AG09309 (cell line): ENCODE measurements around the gene OR2W3.

Experiments
- DNase-seq: peaks from one replicate; pipeline ENCODE4 v3.0.0-alpha.2; 2010; ENCODE audit warnings: low read depth
- H3K4me3 ChIP-seq: 2 replicates; pipeline ENCODE4 v1.5.1; 2011; ENCODE audit warnings: mild to moderate bottlenecking, low read depth, low read length, moderate library complexity; ENCODE audit not compliant: control insufficient read depth
- TF ChIP-seq, protein P1 (sequence below): IDR thresholded peaks from 2 replicates; pipeline ENCODE4 v1.5.1; 2011; ENCODE audit warnings: mild to moderate bottlenecking, low read depth, low read length, inconsistent platforms; ENCODE audit not compliant: insufficient read depth, control insufficient read depth; ENCODE audit errors: missing control alignments

Gene OR2W3

DNA sequence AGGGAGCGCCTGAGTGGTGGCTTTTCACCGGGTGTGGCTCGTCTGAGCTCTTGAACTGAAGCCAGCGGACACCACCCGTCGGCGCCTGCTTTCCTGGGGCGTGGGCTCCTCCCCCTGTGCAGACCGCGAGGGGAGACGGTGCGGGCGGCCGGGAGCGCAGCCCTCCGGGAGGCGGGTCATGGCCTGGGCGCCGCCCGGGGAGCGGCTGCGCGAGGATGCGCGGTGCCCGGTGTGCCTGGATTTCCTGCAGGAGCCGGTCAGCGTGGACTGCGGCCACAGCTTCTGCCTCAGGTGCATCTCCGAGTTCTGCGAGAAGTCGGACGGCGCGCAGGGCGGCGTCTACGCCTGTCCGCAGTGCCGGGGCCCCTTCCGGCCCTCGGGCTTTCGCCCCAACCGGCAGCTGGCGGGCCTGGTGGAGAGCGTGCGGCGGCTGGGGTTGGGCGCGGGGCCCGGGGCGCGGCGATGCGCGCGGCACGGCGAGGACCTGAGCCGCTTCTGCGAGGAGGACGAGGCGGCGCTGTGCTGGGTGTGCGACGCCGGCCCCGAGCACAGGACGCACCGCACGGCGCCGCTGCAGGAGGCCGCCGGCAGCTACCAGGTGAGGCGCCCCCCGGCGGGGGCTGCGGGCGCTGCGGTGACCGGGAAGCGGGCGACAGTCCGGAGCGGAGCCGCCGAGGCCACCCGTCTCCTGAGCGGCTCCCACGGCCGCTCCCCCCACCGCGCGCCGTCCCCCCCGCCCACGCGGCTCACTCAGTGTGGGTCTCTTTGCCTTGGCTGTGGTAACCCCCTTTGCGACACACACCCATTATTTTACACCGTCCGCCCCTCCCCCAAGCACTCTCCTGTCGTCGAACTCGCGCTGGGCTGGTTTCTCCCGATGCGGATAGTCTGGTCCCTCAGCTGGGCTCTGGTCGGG is 38.1 kb upstream of the OR2W3 start, which contains the start of gene TRIM58:
TRIM58 (plus strand) TSS at position 119 of the 916 bp plus-strand sequence; CDS start at position 179, 60 bp downstream.
- no peak within 1 kb of the TSS for H3K4me3 ChIP-seq
- DNase-seq, result no peak
- TF ChIP-seq, protein P1, sequence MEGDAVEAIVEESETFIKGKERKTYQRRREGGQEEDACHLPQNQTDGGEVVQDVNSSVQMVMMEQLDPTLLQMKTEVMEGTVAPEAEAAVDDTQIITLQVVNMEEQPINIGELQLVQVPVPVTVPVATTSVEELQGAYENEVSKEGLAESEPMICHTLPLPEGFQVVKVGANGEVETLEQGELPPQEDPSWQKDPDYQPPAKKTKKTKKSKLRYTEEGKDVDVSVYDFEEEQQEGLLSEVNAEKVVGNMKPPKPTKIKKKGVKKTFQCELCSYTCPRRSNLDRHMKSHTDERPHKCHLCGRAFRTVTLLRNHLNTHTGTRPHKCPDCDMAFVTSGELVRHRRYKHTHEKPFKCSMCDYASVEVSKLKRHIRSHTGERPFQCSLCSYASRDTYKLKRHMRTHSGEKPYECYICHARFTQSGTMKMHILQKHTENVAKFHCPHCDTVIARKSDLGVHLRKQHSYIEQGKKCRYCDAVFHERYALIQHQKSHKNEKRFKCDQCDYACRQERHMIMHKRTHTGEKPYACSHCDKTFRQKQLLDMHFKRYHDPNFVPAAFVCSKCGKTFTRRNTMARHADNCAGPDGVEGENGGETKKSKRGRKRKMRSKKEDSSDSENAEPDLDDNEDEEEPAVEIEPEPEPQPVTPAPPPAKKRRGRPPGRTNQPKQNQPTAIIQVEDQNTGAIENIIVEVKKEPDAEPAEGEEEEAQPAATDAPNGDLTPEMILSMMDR, result no peak

DNA sequence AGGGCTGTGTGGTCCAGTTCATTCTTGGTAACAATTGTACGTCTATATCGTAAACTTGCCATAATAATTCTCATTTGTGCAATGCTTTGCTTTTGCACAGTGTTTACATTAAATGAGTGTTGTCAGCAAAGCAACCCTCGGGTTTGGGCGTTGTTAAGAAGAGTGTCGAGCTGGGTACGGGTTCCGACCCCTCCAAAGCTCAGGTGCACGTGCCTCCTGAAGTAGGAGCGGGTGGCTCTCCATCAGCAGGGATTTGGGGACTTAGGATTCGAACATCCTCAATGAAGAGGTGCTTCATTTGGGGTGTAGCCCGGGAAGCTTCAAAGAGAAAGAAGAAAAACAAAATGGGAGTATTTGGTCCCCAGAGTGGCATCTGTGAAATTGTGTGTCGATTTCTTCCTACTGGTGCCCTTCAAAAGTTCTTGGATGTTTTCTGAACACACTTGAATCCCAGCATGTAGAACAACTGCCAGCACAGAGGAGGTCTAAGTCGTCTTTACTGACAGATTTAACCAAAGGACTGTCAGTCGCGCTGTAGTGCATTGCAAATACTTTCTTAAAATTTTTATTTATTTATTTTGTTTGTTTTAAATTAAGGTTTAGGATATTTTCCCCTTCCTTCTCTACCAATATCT is 37.3 kb upstream of the OR2W3 start:
- TF ChIP-seq, protein P1, result no peak
- no peak for DNase-seq
- H3K4me3 ChIP-seq, result no peak overlapping the region

DNA sequence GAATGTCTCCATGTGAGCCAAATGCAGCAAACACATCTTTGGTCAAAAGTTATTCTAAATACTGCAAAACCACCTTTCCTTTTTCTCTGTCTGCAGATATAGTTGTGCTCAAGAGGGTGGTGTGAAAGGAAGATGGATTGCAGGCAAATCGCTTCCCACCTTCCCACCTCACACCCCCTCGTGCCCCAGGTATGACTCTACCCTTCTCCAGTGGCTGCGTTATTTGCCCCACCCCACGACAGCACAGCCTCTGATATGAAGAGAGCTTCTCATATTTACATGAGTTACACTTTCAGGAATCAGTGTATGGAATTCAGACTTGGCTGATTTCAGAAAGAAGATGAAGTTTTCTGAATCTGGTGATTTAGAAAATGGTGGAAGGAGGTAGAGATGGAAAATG is 32.6 kb upstream of the OR2W3 start:
- no peak for DNase-seq
- TF ChIP-seq, protein P1, result no peak
- H3K4me3 ChIP-seq, result no peak overlapping the region

DNA sequence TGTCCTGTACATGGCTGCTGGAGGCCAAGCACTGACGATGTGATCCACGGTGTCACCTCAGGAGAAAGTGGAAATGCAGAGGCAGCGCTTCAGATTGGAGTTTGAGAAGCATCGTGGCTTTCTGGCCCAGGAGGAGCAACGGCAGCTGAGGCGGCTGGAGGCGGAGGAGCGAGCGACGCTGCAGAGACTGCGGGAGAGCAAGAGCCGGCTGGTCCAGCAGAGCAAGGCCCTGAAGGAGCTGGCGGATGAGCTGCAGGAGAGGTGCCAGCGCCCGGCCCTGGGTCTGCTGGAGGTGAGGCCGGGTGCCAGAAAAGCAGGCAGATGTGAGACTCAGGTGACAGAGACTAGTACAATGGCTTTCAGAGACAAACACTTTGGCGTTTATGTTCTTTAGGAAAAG is 30.7 kb upstream of the OR2W3 start:
- no peak for DNase-seq
- TF ChIP-seq, protein P1, result no peak
- H3K4me3 ChIP-seq, result no peak overlapping the region

DNA sequence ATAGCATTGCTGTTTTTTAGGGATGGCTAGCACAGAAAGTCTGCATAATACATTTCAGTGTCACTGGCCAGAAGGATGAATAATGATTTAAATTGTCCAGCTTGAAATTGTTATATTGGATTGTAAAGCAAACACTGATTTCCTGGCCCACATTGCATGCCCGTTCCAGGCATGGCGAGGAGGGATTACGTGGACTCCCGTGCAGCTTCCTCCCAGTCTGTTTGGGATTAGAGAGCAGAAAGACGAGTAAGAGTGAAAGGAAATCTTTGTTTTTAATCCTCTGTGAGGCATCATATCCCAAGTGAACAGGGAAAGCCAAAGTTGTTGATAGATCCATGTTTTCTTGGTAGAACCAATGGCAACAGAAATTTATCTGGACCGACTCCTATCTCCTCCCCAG is 30.0 kb upstream of the OR2W3 start:
- no peak overlapping the region for H3K4me3 ChIP-seq
- DNase-seq, result no peak
- TF ChIP-seq, protein P1, result no peak

DNA sequence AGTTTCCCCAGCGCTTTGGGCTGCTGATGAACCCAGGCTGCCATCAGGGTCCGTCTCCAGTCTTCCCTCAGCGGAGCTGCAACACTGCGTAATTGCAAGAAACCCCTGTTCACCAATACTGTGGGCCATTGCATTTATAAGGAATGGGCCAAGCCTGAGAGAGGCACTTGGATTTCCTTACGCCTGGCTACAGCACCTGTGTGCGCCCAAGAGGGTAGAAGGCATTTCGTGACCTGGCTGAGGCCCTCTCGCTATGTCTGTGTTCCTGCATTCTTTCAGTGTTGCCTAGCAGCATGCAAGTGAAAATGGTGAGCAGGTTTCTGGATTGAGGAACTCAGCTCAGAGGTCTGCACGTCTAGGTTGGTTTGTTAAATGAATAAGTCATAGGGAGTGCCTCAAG is 12.0 kb upstream of the OR2W3 start:
- TF ChIP-seq, protein P1, result no peak
- DNase-seq, result no peak
- no peak overlapping the region for H3K4me3 ChIP-seq
